Stimulated activated CD4-positive, alpha-beta T cell treated with anti-CD3 and anti-CD28 coated beads, Interleukin-1b, Interleukin-23, amount 100 ng/mL, for 24 hours (primary cell): ENCODE measurements around the gene BCO2.

Experiments
- DNase-seq, 4 experiments: peaks; one replicate each; pipeline ENCODE4 v3.0.0-alpha.2; 2020; ENCODE audit warnings: low read depth in 4 of 4, low spot score in 1 of 4

Gene BCO2

GRCh38 chr11:112241486-112241885 lies 66.2 kb downstream of the BCO2 start:
- DNase-seq: no peak

- no peak for DNase-seq
Observed at GRCh38 chr11:112247201-112247600, 71.9 kb downstream of the BCO2 start.

DNA sequence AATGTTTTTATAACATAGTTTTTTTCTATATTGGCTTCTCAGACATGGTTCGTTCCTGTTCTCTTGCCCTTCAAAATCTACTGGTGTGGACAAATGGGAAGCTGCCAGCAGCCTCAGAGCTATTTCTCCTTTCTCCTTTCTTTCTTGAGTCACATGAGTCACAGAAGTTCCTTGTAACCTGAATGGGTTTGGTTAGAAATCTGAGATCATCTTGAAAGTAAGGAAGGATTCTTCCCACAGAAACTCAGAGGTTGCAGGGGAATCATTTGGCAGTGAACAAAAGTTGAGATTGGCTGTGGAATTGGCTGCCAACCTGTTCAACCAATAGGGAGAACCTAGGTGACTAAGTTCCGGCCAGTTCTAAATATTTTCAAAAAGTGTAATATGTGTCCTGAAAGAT lies 72.9 kb downstream of the BCO2 start:
- DNase-seq: no peak

- no peak for DNase-seq
Observed at GRCh38 chr11:112249871-112250610, 74.7 kb downstream of the BCO2 start.

DNA sequence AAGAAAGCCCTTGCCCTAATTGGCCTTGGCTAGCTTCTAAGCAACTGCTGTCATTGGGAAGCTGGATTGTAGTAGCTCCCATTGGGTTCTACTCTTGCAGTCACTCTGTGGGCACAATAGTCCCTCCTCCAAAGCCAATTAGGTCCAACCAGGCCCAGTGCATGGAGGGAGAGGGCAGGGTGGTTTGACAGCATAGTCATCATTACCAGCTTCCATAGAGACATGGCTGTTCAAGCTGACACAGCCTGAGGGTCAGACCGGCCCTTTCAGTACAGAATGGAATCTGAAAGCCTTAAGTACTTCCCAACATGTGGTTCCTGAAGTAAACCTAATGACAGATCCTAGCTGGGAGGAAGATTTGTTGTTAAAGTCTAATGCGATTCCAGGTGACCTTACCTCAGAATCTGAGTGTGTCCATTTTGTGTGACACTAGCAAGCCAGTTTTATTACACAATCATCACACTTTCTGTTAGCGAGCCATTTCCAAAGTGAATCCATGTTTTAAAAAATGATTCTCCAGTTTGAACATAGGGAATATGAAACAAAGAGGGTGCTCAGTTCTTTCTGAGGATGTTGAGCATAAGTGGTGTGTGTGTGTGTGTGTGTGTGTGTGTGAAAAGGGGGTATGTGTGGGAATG lies 78.4 kb downstream of the BCO2 start:
- DNase-seq: no peak

- DNase-seq: no peak
Observed at GRCh38 chr11:112255067-112255720, 79.9 kb downstream of the BCO2 start.

DNA sequence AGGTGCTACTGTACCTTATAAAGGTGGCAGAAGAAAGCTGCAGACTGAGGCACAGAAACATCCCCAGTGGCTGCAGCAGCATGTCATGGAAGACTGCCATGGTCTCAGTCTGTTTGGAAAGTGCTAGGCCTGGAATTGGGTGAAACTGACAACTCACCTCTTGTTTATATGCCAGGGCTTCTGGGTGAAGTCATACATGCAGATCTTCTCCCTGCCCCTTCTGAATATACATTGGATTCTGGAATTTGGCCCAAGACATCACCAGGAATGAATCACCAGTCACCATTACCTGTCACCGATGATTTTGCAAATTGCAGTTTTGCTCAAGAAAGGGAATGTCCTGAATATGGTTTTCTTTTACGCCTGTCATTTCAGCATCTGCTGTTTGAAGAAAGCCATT lies 85.2 kb downstream of the BCO2 start, which contains the start of gene PLET1:
TSS of gene PLET1 (minus strand) at position 371 of the 400 bp plus-strand sequence. CDS start at position 100, 271 bp downstream.
- no peak for DNase-seq

GRCh38 chr11:112265659-112266409 lies 90.5 kb downstream of the BCO2 start:
- no peak for DNase-seq

DNA sequence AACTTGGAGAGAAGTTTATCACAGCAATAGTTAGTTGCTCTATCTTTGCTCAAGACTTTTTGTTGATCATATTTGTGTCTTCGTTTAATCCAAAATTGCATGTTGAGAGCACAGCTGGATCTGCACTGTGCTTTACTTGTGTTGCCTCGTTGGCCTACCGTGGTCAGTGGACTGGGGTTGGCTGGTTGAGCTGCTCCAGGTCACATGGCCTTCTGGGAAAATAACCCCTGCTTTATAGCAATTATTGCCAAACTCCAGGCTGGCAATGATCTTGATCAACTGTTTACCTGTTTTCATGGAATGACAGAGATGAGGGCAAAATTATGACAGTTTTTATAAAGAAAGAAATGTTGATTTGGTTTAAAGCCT lies 91.1 kb downstream of the BCO2 start:
- DNase-seq: no peak

DNA sequence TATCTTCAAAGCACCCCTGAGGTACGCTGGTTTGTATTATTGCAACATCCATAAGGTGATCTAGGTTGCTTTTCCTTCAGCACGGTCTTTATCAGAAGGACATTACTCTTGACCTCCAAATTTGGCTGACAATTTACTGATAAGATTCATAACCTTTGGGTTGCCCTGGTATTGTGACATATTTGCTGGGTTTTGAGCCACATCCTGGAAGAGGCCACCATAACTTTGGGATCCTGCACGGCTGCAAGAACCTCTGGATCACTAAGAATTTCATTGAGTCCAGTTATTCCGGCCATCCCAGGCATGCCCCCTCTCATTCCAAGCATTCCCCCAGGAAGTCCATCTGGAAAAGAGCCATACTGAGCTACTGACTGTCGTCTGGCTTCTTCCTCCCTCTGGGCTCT lies 91.9 kb downstream of the BCO2 start:
- no peak for DNase-seq

GRCh38 chr11:112268406-112268805 lies 93.1 kb downstream of the BCO2 start:
- no peak for DNase-seq
